ENCODE results near the gene HSPA12B. TPM values are rescaled to one million over a fixed set of nuclear protein-coding genes. Genes with fewer than 3 reads are reported as not detected.

HSPA12B gene
- total and polyA plus RNA-seq, 9 of the 15 experiments (the other 6 are each of a cell fraction or from before 2014, with no cell fraction given) = 0.03 to 0.07 TPM; not detected in 7

- TF ChIP-seq ZNF395 (CRISPR knock-in tag; IDR thresholded peaks at IDR 0.05) (peak; percentile 52; the same call in 1 of the 2 replicates), XRCC5 (IDR thresholded peaks at IDR 0.05; ENCODE audit: low read depth, low read length) (no peak), MYC (IDR thresholded peaks at IDR 0.05; ENCODE audit: low read depth, low read length) (no peak), MYC (CRISPR knock-in tag; IDR thresholded peaks at IDR 0.05; ENCODE audit: borderline replicate concordance, low read depth) (no peak), PREB (CRISPR knock-in tag; IDR thresholded peaks at IDR 0.05) (no peak), ZNF699 (CRISPR knock-in tag; IDR thresholded peaks at IDR 0.05; ENCODE audit: insufficient replicate concordance) (no peak), RERE (CRISPR knock-in tag; IDR thresholded peaks at IDR 0.05; ENCODE audit: borderline replicate concordance) (no peak), NBN (IDR thresholded peaks at IDR 0.05; ENCODE audit: low read depth) (no peak), ZNF785 (CRISPR knock-in tag; IDR thresholded peaks at IDR 0.05) (no peak), ZNF586 (CRISPR knock-in tag; conservative IDR thresholded peaks at IDR 0.05) (no peak), TARDBP (IDR thresholded peaks at IDR 0.05) (no peak), JUND (IDR thresholded peaks at IDR 0.05; ENCODE audit: borderline replicate concordance, low read depth, low read length) (no peak), JUND (tag; IDR thresholded peaks at IDR 0.05; ENCODE audit: borderline replicate concordance, low read depth, low read length) (no peak), SMAD1 (IDR thresholded peaks at IDR 0.05; ENCODE audit: low read depth, low read length, partially characterized antibody) (no peak), ZNF431 (CRISPR knock-in tag; IDR thresholded peaks at IDR 0.05) (no peak), MCM5 (IDR thresholded peaks at IDR 0.05; ENCODE audit: low read depth) (no peak), CEBPZ (IDR thresholded peaks at IDR 0.05; ENCODE audit: borderline replicate concordance, low read depth, low read length) (no peak)
Observed at GRCh38 chr20:3786665-3787323, 54.3 kb downstream of the HSPA12B start, which contains the start of gene CENPB (continued).

Data from K562 (cell line).